Measurements from ENCODE around the gene IHH. TPM values are rescaled to one million over a fixed set of nuclear protein-coding genes. Genes with fewer than 3 reads are reported as not detected.

Gene IHH
- total RNA-seq, 4 donors from 2014 or later = 0.38 TPM; not detected in 3

DNA sequence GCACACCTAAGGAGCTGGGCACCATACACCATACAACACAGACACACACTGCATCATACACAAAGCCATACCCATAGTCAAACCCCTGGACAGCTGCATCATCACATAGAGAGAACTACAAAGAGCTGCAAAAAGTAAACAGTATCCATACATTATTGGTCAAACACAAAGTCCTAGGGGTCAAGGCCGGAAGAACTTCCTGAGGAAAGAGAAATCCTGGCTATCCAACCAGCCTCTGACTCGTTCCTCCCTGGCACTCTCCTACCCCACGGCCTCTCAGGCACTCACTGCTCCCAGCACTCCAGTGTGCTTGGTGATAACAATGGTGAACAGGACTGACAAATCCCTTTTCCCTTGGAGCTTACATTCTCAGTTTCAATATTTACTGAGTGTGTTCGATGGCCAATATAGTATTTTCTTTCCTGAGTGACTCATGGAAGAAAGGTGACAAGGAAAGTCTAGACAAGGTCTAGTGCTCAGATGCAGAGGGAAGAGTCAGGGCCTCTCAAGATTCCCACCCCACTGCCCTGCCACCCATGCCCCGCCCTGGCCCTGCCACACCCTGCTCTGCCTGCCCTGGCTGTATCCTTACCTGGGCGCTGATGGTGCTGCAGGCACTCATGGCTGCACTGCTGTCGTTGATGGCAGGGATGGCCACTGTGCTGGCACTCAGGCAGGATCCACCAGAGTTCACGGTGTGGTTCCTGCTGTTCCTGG, 22.8 kb downstream of the IHH start:
- Histone ChIP-seq H3K27me3 (peaks cover 0 to 97% (median 8%) of the 10 kb centered on the region in 4 donors), H3K4me1 (peaks cover 0 to 5% (median 0%) of the 10 kb centered on the region in 3 donors), H3K9me3 (no peaks in the 10 kb centered on the region), H3K4me3 (no peak overlapping the region), H3K27ac (no peak overlapping the region), H3K36me3 (no peaks in the 10 kb centered on the region)
- DNase-seq = no peak
- 42 to 55% methylated on average over 5 to 6 of the region's 8 CpGs for WGBS, 2 donors
- intact Hi-C loops (cut with DNase I) = no loop called here
- no peak for TF ChIP-seq CTCF (IDR thresholded peaks at IDR 0.05)

DNA sequence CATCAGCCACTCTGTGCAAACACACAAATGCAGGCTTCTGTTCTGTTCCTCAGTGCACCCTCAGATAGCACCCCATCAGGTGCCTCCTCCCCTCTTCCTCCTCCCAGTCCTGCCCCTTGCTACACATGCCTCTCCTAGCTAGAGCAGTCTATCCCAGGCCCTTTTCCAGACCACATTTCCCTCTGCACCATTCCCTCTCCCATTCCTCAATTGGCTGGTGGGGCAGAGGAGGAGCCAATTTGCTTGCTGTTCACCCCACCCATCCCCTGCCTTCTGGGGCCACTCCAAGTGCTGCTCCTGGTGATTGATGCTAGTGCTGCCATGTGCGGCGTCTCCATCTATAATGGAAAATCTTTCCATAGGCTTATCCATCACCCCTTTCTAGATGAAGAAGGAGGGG, 24.8 kb downstream of the IHH start:
- no peak overlapping the region for H3K4me3 ChIP-seq
- intact Hi-C loops (cut with DNase I) = no loop called here
- 62 to 63% methylated on average over 2 of the region's 2 CpGs for WGBS, 2 donors

GRCh38 chr2:219034823-219035222, 25.9 kb downstream of the IHH start:
- Histone ChIP-seq H3K9me3 (no peaks in the 10 kb centered on the region), H3K27ac (no peak overlapping the region), H3K4me1 (no peaks in the 10 kb centered on the region), H3K4me3 (no peak overlapping the region), H3K36me3 (no peaks in the 10 kb centered on the region), H3K27me3 (peaks cover 0 to 97% (median 0%) of the 10 kb centered on the region in 4 donors)
- 49 to 50% methylated on average over 6 of the region's 6 CpGs for WGBS, 2 donors
- TF ChIP-seq POLR2A (IDR thresholded peaks at IDR 0.05) (no peak), CTCF (IDR thresholded peaks at IDR 0.05) (no peak)
- intact Hi-C loops (cut with DNase I) = no loop called here
- no peak for DNase-seq

More for the DNA sequence above, 24.8 kb downstream of the IHH start:
- Histone ChIP-seq H3K36me3 (no peaks in the 10 kb centered on the region), H3K4me1 (no peaks in the 10 kb centered on the region), H3K27me3 (peaks cover 0 to 97% (median 6%) of the 10 kb centered on the region in 4 donors), H3K27ac (no peak overlapping the region), H3K9me3 (no peaks in the 10 kb centered on the region)
- DNase-seq = no peak
- TF ChIP-seq POLR2A (IDR thresholded peaks at IDR 0.05) = no peak
- TF ChIP-seq CTCF (IDR thresholded peaks at IDR 0.05) = no peak

DNA sequence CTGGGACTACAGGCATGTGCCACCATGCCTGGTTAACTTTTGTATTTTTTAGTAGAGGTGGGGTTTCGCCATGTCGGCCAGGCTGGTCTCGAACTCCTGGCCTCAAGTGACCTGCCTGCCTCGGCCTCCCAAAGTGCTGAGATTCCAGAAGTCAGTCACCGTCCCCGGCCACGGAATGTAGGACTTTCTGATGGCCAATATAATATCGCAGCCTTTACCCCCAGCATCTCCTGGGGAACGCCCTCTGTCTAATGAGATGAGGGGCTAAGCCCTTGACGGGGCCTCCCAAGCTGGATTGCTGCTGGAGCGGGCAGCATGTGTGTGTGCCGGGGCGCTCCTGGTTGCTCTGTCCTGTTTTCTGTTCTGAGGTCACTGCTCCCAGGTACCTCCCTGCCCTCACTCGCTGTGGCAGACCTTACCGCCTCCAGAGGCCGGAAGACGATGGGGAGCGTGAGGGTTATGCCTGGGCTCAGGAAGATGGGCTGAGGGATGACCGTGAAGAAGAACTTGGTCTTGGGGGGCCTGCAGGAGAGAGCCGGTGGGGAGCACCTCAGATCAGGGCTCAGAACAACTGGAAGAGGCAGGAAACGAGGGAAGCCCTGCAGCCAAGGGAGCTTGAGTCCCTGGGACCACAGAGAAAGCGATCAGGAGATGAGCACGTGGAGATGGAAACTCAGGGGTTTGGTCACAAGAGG, 28.5 kb downstream of the IHH start:
- H3K9me3 ChIP-seq = no peaks in the 10 kb centered on the region
- intact Hi-C loops (cut with DNase I) = no loop called here
- WGBS, 2 donors = 63 to 73% methylated on average over 8 to 10 of the region's 23 CpGs
- no peak overlapping the region for H3K27ac ChIP-seq
- H3K4me1 ChIP-seq = no peaks in the 10 kb centered on the region
- TF ChIP-seq POLR2A (IDR thresholded peaks at IDR 0.05) = no peak
- no peak for TF ChIP-seq CTCF (IDR thresholded peaks at IDR 0.05)
- H3K27me3 ChIP-seq = peaks cover 0 to 95% (median 0%) of the 10 kb centered on the region in 4 donors
- no peaks in the 10 kb centered on the region for H3K36me3 ChIP-seq
- DNase-seq = no peak
- no peak overlapping the region for H3K4me3 ChIP-seq

DNA sequence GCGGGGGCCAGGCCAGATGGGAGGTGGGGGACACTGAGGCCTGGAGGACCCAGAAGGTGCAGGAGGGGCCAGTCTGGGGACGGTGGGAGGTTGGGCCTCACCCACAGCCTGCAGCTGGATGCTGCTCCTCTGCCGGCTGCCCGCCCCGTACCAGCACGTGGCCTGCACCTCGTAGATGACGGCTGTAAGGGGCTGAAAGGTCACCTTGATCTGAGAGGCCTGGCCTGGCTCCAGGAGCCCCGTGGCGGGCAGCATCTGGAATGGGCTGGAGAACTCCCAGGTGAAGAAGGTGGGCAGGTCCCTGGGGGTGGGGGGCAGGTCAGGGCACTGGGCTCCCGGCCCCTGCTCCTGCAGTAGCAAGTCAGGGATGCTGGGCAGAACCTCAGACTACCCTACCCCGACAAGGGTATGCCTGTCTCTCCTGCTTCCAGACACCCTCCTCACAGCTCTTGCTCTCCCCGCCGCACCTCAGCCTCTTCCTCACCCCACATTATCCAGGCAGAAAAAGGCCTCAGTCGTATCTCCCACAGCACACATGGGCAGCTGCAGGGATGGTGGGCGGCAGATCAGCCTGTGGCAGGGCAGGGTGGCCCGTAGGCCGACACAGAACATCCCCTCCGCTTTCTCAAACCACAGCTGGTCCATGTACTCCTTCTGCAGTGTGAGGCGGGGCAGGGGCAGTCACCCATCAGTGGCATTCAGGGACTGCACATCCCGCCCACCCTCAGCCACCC, 29.5 kb downstream of the IHH start:
- 45 to 77% methylated on average over 2 to 17 of the region's 21 CpGs for WGBS, 2 donors
- Histone ChIP-seq H3K9me3 (no peaks in the 10 kb centered on the region), H3K4me3 (no peak overlapping the region), H3K4me1 (no peaks in the 10 kb centered on the region), H3K27me3 (peaks cover 0 to 91% (median 0%) of the 10 kb centered on the region in 4 donors), H3K27ac (no peak overlapping the region), H3K36me3 (no peaks in the 10 kb centered on the region)
- intact Hi-C loops (cut with DNase I) = no loop called here
- TF ChIP-seq CTCF (IDR thresholded peaks at IDR 0.05) (no peak), POLR2A (IDR thresholded peaks at IDR 0.05) (no peak)
- DNase-seq = no peak

Data from esophagus squamous epithelium (tissue), 5 donors.